Measurements from ENCODE around the gene TSGA10IP. TPM values are rescaled to one million over a fixed set of nuclear protein-coding genes. Genes with fewer than 3 reads are reported as not detected.
"Not testable (repeated sequence)": the region's sequence is repeated elsewhere in the genome, so short reads cannot be mapped to it uniquely, and the experiment has no call there.

The TSGA10IP gene
- total RNA-seq, 3 donors from 2014 or later = 0.19 TPM; not detected in 2

DNA sequence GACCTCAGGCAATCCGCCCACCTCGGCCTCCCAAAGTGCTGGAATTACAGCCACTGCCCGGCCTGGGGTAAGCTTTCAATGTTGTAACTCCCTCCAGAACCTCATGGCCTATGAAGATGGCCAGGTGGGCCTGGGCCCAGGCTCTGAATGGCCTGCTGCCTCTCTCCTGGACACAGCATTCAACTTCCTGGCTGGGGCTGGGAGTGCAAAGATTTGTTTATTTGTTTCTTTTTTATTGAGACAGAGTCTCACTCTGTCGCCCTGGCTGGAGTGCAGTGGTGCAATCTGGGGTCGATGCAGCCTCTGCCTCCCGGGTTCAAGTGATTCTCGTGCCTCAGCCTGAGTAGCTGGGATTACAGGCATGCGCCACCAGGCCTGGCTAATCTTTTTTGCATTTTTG lies 513 bp upstream of the TSGA10IP start:
- ATAC-seq (no peak), DNase-seq (no peak)
- TF ChIP-seq, protein P1, sequence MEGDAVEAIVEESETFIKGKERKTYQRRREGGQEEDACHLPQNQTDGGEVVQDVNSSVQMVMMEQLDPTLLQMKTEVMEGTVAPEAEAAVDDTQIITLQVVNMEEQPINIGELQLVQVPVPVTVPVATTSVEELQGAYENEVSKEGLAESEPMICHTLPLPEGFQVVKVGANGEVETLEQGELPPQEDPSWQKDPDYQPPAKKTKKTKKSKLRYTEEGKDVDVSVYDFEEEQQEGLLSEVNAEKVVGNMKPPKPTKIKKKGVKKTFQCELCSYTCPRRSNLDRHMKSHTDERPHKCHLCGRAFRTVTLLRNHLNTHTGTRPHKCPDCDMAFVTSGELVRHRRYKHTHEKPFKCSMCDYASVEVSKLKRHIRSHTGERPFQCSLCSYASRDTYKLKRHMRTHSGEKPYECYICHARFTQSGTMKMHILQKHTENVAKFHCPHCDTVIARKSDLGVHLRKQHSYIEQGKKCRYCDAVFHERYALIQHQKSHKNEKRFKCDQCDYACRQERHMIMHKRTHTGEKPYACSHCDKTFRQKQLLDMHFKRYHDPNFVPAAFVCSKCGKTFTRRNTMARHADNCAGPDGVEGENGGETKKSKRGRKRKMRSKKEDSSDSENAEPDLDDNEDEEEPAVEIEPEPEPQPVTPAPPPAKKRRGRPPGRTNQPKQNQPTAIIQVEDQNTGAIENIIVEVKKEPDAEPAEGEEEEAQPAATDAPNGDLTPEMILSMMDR (IDR thresholded peaks at IDR 0.05) = no peak
- intact Hi-C loops (cut with DNase I, micrococcal nuclease) = no loop called here
- no peaks in the 10 kb centered on the region for H3K36me3 ChIP-seq (ENCODE audit: low read depth)
- no peaks in the 10 kb centered on the region for H3K4me1 ChIP-seq (ENCODE audit: low read depth)
- H3K9me3 ChIP-seq = no peaks in the 10 kb centered on the region
- no peak overlapping the region for H3K4me3 ChIP-seq

DNA sequence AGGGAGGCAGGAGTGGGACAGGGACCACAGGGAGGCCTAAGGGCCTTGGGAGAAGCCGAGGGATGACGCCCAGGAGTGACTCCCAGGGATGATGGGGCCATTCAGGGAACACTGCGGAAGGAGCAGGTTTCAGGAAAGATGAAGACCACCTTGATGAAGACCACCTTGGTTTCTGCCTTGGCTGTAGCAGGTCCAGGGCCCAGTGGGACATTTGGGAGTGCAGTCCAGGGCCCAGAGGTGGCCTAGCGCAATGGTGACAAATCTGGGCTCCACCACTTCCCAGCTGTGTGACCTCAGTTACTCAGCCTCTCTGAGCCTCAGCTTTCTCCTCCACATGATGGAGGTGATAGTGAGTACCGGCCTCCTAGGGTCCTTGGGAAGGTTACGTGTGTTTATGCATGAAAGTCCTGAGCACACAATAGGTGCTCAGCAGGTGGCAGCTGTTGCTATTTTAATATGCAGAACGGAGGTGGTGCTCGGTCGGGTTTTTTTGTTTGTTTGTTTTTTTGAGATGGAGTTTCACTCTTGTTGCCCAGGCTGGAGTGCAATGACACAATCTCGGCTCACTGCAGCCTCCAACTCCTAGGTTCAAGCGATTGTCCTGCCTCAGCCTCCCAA lies 770 bp downstream of the TSGA10IP start:
- no peak for DNase-seq
- H3K4me1 ChIP-seq (ENCODE audit: low read depth) = no peaks in the 10 kb centered on the region
- intact Hi-C loops (cut with DNase I, micrococcal nuclease) = no loop called here

DNA sequence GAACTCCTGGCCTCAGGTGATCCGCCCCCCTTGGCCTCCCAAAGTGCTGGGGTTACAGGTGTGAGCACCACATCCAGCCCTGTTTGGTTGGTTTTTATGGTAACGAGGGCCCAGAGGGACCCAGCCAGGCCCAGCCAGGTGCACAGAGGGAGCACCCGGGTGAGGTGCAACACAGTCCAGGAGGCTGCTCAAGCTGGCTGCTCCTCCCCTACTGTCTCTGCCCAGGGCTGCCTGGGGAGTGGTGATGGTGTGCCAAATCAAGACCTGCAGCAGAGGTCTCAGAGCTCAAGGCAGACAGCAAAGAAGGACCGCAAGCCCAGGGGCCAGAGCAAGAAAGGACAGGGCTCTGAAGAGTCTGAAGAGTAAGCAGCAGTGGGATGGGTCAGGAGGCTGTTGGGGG lies 1.4 kb downstream of the TSGA10IP start:
- Histone ChIP-seq H3K9me3 (no peaks in the 10 kb centered on the region), H3K4me3 (no peak overlapping the region), H3K36me3 (ENCODE audit: low read depth) (no peaks in the 10 kb centered on the region), H3K4me1 (ENCODE audit: low read depth) (no peaks in the 10 kb centered on the region)
- TF ChIP-seq, protein P1 (IDR thresholded peaks at IDR 0.05) = no peak
- intact Hi-C loops (cut with DNase I, micrococcal nuclease) = no loop called here
- no peak for DNase-seq
- no peak for ATAC-seq

More for the DNA sequence above, 770 bp downstream of the TSGA10IP start:
- Histone ChIP-seq H3K36me3 (ENCODE audit: low read depth) (no peaks in the 10 kb centered on the region), H3K4me3 (no peak overlapping the region), H3K9me3 (no peaks in the 10 kb centered on the region)
- ATAC-seq = no peak
- TF ChIP-seq, protein P1 (IDR thresholded peaks at IDR 0.05) = no peak

DNA sequence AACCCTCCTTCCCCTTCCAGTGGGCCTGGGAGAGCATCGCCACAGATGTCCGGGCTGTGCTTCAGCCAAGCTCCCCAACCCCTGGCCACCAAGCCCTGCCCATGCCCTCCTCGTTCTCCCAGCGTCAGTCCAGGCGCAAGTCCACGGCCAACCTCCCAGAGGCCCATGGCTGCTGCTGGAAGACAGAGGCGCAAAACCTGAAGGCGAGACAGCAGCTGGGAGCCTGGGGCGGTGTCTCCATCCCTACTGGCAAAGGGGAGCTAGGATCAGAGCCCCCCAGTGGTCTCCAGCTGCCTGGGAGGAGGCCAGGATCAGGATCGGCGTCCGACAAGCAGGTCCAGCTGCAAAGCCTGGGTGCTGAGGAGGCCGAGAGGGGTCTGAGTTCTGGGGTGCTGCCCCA lies 1.9 kb downstream of the TSGA10IP start:
- Histone ChIP-seq H3K9me3 (no peaks in the 10 kb centered on the region), H3K36me3 (ENCODE audit: low read depth) (no peaks in the 10 kb centered on the region), H3K4me1 (ENCODE audit: low read depth) (no peaks in the 10 kb centered on the region), H3K4me3 (no peak overlapping the region)
- TF ChIP-seq, protein P1 (IDR thresholded peaks at IDR 0.05) = no peak
- DNase-seq (no peak), ATAC-seq (no peak)
- intact Hi-C loops (cut with DNase I, micrococcal nuclease) = no loop called here

DNA sequence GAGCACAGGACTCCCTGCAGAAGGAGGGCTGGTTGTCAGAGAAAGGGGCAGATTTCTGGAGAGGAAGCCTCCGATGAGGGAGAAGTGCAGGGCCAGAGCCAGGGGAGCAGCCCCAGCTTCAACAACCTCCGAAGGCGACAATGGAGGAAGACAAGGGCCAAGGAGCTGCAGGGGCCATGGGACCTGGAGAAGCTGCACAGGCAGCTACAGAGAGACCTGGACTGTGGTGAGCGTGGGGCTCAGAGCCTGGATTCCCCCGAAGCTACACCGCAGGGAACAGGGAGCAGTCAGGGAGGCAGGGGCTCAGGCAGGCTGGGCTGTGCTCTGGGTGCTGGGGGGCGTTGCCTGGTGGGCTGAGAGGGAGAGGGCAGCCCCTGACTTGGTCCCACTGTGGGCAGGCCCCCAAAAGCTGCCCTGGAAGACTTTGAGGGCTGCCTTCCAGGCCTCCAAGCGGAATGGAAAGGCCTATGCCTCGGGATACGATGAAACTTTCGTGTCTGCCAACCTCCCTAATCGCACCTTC lies 2.4 kb downstream of the TSGA10IP start:
- Histone ChIP-seq H3K36me3 (ENCODE audit: low read depth) (no peaks in the 10 kb centered on the region), H3K9me3 (no peaks in the 10 kb centered on the region), H3K4me3 (no peak overlapping the region), H3K4me1 (ENCODE audit: low read depth) (no peaks in the 10 kb centered on the region)
- ATAC-seq = no peak
- intact Hi-C loops (cut with DNase I, micrococcal nuclease) = no loop called here
- DNase-seq = no peak
- TF ChIP-seq, protein P1 (IDR thresholded peaks at IDR 0.05) = no peak

DNA sequence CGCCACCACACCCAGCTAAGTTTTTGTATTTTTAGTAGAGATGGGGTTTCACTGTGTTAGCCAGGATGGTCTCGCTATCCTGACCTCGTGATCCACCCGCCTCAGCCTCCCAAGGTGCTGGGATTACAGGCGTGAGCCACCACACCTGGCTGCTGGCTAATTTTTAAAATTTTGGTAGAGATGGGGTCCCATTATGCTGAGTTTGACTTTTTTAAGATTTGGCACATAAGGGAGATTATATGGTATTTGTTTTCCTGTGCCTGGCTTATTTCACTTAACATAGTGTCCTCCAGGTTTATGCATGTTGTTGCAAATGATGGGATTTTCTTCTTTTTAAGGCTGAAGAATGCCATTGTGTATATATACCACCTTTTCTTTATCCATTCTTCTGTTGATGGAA lies 5.4 kb downstream of the TSGA10IP start:
- H3K9me3 ChIP-seq; H3K4me3 ChIP-seq; H3K36me3 ChIP-seq (ENCODE audit: low read depth); H3K4me1 ChIP-seq (ENCODE audit: low read depth); intact Hi-C loops (cut with DNase I, micrococcal nuclease); DNase-seq; ATAC-seq: not testable (repeated sequence)

DNA sequence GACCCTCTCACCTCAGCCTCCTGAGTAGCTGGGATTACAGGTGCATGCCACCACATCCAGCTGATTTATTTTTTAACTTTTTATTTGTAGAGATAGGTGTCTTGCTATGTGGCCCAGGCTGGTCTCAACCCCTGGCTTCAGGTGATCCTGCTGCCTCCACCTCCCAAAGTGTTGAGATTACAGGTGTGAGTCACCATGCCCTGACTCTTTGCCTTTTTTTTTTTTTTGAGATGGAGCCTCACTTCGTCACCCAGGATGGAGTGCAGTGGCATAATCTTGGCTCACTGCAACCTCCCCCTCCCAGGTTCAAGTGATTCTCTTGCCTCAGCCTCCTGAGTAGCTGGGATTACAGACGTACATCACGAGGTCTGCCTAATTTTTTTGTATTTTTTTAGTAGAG lies 6.4 kb downstream of the TSGA10IP start:
- DNase-seq; ATAC-seq; H3K36me3 ChIP-seq (ENCODE audit: low read depth): not testable (repeated sequence)

More for the DNA sequence above, 6.4 kb downstream of the TSGA10IP start:
- H3K4me3 ChIP-seq; intact Hi-C loops (cut with DNase I, micrococcal nuclease); H3K9me3 ChIP-seq; H3K4me1 ChIP-seq (ENCODE audit: low read depth): not testable (repeated sequence)

All from mucosa of descending colon (tissue), 3 donors.